ENCODE measurements around the gene MARVELD1. TPM values are rescaled to one million over a fixed set of nuclear protein-coding genes. Genes with fewer than 3 reads are reported as not detected.

Gene MARVELD1
- total and polyA plus RNA-seq, 2 experiments from 2014 or later: 7.3 to 23.7 TPM

DNA sequence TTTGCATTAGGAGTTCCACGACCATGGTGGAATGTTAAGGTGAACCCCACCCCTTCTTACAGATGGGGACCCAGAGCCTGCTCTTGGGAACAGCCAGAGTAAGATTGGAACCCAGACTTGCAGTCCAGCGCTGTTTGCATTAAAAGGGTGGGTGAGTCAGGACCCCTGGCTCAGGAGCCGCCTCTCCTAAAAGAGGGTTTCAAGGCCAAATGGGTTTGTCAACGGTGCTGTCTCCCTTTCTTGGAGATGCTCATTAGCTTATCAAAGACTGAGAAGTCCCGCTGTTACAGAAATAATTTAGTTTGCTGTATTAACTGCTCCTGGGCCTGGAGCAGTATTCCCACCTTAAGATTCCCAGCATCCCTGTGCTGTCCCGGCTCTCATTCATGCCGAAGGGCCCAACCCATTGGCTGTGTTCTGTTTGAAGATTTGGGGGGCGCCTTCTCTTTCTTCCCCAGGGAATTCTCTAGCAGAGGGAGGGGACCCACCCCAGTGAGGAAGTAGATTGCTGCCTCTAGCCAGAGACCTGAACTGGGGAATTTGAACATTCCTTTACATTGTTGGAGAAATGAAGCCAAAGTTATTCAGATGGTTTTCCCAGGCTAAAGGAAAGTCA is 1.8 kb downstream of the MARVELD1 start (continued):
- TF ChIP-seq, protein P1, sequence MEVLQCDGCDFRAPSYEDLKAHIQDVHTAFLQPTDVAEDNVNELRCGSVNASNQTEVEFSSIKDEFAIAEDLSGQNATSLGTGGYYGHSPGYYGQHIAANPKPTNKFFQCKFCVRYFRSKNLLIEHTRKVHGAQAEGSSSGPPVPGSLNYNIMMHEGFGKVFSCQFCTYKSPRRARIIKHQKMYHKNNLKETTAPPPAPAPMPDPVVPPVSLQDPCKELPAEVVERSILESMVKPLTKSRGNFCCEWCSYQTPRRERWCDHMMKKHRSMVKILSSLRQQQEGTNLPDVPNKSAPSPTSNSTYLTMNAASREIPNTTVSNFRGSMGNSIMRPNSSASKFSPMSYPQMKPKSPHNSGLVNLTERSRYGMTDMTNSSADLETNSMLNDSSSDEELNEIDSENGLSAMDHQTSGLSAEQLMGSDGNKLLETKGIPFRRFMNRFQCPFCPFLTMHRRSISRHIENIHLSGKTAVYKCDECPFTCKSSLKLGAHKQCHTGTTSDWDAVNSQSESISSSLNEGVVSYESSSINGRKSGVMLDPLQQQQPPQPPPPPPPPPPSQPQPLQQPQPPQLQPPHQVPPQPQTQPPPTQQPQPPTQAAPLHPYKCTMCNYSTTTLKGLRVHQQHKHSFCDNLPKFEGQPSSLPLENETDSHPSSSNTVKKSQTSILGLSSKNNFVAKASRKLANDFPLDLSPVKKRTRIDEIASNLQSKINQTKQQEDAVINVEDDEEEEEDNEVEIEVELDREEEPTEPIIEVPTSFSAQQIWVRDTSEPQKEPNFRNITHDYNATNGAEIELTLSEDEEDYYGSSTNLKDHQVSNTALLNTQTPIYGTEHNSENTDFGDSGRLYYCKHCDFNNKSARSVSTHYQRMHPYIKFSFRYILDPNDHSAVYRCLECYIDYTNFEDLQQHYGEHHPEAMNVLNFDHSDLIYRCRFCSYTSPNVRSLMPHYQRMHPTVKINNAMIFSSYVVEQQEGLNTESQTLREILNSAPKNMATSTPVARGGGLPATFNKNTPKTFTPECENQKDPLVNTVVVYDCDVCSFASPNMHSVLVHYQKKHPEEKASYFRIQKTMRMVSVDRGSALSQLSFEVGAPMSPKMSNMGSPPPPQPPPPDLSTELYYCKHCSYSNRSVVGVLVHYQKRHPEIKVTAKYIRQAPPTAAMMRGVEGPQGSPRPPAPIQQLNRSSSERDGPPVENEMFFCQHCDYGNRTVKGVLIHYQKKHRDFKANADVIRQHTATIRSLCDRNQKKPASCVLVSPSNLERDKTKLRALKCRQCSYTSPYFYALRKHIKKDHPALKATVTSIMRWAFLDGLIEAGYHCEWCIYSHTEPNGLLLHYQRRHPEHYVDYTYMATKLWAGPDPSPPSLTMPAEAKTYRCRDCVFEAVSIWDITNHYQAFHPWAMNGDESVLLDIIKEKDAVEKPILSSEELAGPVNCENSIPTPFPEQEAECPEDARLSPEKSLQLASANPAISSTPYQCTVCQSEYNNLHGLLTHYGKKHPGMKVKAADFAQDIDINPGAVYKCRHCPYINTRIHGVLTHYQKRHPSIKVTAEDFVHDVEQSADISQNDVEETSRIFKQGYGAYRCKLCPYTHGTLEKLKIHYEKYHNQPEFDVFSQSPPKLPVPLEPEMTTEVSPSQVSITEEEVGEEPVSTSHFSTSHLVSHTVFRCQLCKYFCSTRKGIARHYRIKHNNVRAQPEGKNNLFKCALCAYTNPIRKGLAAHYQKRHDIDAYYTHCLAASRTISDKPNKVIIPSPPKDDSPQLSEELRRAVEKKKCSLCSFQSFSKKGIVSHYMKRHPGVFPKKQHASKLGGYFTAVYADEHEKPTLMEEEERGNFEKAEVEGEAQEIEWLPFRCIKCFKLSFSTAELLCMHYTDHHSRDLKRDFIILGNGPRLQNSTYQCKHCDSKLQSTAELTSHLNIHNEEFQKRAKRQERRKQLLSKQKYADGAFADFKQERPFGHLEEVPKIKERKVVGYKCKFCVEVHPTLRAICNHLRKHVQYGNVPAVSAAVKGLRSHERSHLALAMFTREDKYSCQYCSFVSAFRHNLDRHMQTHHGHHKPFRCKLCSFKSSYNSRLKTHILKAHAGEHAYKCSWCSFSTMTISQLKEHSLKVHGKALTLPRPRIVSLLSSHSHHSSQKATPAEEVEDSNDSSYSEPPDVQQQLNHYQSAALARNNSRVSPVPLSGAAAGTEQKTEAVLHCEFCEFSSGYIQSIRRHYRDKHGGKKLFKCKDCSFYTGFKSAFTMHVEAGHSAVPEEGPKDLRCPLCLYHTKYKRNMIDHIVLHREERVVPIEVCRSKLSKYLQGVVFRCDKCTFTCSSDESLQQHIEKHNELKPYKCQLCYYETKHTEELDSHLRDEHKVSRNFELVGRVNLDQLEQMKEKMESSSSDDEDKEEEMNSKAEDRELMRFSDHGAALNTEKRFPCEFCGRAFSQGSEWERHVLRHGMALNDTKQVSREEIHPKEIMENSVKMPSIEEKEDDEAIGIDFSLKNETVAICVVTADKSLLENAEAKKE (CRISPR knock-in tag; IDR thresholded peaks at IDR 0.05): no peak
- TF ChIP-seq, protein P2, sequence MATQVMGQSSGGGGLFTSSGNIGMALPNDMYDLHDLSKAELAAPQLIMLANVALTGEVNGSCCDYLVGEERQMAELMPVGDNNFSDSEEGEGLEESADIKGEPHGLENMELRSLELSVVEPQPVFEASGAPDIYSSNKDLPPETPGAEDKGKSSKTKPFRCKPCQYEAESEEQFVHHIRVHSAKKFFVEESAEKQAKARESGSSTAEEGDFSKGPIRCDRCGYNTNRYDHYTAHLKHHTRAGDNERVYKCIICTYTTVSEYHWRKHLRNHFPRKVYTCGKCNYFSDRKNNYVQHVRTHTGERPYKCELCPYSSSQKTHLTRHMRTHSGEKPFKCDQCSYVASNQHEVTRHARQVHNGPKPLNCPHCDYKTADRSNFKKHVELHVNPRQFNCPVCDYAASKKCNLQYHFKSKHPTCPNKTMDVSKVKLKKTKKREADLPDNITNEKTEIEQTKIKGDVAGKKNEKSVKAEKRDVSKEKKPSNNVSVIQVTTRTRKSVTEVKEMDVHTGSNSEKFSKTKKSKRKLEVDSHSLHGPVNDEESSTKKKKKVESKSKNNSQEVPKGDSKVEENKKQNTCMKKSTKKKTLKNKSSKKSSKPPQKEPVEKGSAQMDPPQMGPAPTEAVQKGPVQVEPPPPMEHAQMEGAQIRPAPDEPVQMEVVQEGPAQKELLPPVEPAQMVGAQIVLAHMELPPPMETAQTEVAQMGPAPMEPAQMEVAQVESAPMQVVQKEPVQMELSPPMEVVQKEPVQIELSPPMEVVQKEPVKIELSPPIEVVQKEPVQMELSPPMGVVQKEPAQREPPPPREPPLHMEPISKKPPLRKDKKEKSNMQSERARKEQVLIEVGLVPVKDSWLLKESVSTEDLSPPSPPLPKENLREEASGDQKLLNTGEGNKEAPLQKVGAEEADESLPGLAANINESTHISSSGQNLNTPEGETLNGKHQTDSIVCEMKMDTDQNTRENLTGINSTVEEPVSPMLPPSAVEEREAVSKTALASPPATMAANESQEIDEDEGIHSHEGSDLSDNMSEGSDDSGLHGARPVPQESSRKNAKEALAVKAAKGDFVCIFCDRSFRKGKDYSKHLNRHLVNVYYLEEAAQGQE (IDR thresholded peaks at IDR 0.05; ENCODE audit: unreplicated experiment): no peak
- no peak for TF ChIP-seq POLR2AphosphoS5 (IDR thresholded peaks at IDR 0.05; ENCODE audit: low read depth)
- no peak for TF ChIP-seq CREB1 (CRISPR knock-in tag; IDR thresholded peaks at IDR 0.05; ENCODE audit: low read depth)

DNA sequence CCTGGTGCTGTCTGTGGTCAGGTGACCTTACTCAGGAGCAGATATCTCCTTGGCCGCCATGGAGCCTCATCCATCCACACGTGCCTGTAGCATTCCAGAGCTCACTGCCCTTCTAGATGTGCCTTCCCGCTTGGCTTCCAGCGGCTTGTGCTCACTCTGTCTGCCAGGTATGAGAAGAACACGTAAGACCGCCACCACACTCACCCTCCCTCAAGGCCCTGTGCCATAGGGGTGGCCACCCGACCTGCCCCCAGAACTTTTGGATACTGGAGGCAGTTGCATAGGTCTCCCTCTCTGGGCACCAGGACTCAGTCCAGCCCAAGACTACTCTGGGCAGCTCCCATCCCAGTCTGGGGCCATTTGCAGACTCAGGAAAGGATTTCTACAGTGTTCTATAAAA is 4.1 kb downstream of the MARVELD1 start:
- H3K4me3 Mint-ChIP-seq: no peak overlapping the region; the same call in 2 of the 3 replicates
- no peak overlapping the region for H3K27ac Mint-ChIP-seq
- peaks cover 17% of the 10 kb centered on the region for H3K79me2 ChIP-seq (replicated peaks; ENCODE audit: insufficient read depth)
- H3K4me1 ChIP-seq (ENCODE audit: insufficient read depth): peaks cover 54% of the 10 kb centered on the region
- no peaks in the 10 kb centered on the region for H3K27me3 ChIP-seq (ENCODE audit: insufficient read depth)
- peaks cover 21% of the 10 kb centered on the region for H3F3A ChIP-seq (replicated peaks; ENCODE audit: low read depth)
- H3K4me3 ChIP-seq: no peak overlapping the region
- no peak for DNase-seq (ENCODE audit: low spot score)
- no peak overlapping the region for H2AFZ ChIP-seq
- H3K4me1 Mint-ChIP-seq: peaks cover 48% of the 10 kb centered on the region
- no peaks in the 10 kb centered on the region; the same call in 2 of the 3 replicates for H3K9me3 Mint-ChIP-seq
- ATAC-seq: no peak
- peaks cover 46% of the 10 kb centered on the region for H3K36me3 Mint-ChIP-seq (ENCODE audit: low read depth)
- peaks cover 18% of the 10 kb centered on the region for H3K27me3 Mint-ChIP-seq (ENCODE audit: insufficient read depth, low read depth, poor library complexity)
- TF ChIP-seq EZH2 (IDR thresholded peaks at IDR 0.05; ENCODE audit: low read depth, unreplicated experiment) (no peak), ZNF114 (CRISPR knock-in tag; IDR thresholded peaks at IDR 0.05) (no peak), STAT1 (IDR thresholded peaks at IDR 0.05; ENCODE audit: unreplicated experiment) (no peak)
- TF ChIP-seq, protein P3, sequence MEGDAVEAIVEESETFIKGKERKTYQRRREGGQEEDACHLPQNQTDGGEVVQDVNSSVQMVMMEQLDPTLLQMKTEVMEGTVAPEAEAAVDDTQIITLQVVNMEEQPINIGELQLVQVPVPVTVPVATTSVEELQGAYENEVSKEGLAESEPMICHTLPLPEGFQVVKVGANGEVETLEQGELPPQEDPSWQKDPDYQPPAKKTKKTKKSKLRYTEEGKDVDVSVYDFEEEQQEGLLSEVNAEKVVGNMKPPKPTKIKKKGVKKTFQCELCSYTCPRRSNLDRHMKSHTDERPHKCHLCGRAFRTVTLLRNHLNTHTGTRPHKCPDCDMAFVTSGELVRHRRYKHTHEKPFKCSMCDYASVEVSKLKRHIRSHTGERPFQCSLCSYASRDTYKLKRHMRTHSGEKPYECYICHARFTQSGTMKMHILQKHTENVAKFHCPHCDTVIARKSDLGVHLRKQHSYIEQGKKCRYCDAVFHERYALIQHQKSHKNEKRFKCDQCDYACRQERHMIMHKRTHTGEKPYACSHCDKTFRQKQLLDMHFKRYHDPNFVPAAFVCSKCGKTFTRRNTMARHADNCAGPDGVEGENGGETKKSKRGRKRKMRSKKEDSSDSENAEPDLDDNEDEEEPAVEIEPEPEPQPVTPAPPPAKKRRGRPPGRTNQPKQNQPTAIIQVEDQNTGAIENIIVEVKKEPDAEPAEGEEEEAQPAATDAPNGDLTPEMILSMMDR (conservative IDR thresholded peaks at IDR 0.05; ENCODE audit: low read depth in 2 of 2): no peak
- TF ChIP-seq, protein P4, sequence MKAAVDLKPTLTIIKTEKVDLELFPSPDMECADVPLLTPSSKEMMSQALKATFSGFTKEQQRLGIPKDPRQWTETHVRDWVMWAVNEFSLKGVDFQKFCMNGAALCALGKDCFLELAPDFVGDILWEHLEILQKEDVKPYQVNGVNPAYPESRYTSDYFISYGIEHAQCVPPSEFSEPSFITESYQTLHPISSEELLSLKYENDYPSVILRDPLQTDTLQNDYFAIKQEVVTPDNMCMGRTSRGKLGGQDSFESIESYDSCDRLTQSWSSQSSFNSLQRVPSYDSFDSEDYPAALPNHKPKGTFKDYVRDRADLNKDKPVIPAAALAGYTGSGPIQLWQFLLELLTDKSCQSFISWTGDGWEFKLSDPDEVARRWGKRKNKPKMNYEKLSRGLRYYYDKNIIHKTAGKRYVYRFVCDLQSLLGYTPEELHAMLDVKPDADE (IDR thresholded peaks at IDR 0.05): no peak
- peaks cover 7% of the 10 kb centered on the region; the same call in 1 of the 2 replicates for H3K36me3 ChIP-seq (ENCODE audit: insufficient read depth)
- H3K27ac ChIP-seq (ENCODE audit: low read depth): peak overlapping the region; percentile 86; the same call in 1 of the 2 replicates
- no peaks in the 10 kb centered on the region for H3K9me2 ChIP-seq (ENCODE audit: insufficient read depth)
- no peaks in the 10 kb centered on the region for H4K20me1 ChIP-seq (replicated peaks; ENCODE audit: insufficient read depth)
- H3K4me2 ChIP-seq: no peak overlapping the region
